ENCODE data around the gene RYR2.

The RYR2 gene

DNA sequence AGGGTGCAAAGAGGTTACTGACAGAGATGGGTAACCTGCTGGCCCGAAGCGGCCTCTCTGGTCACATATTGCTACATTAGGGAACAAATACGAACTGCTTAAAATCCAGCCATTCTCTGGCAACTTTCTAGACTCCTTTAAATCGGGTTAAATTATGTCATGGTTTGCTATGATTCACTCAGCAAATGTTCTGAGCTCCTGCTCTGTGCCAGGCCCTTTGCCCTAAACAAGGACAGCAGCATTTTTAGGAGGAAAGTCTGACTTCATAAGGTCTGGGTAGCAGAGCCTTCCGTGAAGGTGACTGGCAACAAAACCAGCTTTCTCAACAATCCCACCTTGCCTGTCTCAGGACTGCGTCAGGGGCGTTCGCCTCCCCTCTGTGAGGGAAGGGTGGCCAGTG lies 833.3 kb downstream of the RYR2 start:
- DNase-seq (ENCODE audit: low read depth) = peak; percentile 35
- TF ChIP-seq, protein P1, sequence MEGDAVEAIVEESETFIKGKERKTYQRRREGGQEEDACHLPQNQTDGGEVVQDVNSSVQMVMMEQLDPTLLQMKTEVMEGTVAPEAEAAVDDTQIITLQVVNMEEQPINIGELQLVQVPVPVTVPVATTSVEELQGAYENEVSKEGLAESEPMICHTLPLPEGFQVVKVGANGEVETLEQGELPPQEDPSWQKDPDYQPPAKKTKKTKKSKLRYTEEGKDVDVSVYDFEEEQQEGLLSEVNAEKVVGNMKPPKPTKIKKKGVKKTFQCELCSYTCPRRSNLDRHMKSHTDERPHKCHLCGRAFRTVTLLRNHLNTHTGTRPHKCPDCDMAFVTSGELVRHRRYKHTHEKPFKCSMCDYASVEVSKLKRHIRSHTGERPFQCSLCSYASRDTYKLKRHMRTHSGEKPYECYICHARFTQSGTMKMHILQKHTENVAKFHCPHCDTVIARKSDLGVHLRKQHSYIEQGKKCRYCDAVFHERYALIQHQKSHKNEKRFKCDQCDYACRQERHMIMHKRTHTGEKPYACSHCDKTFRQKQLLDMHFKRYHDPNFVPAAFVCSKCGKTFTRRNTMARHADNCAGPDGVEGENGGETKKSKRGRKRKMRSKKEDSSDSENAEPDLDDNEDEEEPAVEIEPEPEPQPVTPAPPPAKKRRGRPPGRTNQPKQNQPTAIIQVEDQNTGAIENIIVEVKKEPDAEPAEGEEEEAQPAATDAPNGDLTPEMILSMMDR (IDR thresholded peaks at IDR 0.05; ENCODE audit: insufficient read depth, low read depth, low read length, missing control alignments) = no peak
- no peak overlapping the region for H3K4me3 ChIP-seq (ENCODE audit: low read length)

DNA sequence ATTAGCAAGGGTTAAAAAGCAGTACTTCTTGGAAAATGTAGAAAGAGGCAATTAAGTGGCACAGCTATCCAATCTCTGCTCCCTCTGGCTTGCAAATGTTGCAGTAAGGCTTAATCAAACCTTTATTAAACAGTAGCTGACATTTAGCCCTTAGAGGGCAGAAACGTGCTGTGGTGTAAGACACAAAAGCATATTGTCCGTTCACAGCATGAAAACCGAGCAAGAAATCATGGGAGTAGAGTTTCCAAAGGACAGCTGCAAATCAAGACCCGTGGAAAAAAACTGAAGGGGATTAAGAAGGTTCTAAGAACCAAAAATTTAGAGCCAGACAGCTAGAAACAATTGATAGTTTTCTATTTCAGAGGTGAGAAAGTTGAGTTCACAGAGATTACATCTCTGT lies 835.6 kb downstream of the RYR2 start:
- TF ChIP-seq, protein P1 (IDR thresholded peaks at IDR 0.05; ENCODE audit: insufficient read depth, low read depth, low read length, missing control alignments) = no peak

DNA sequence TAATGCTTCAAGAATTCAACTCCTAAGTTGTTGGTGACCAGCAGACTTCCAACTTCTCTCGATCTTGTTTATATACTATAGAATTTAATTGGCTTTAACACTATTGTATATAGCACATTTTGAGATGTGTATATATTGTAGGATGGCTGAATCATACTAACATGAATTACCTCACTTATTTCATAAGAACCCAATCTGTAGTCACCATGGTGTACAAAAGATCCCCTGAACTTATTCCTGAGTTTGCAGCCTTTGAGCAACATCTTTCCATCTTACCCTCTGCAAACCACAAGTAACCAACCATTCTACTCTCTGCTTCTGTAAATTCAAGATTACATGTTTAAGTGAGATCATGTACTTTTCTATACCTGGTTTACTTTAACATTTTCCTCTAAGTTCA lies 836.4 kb downstream of the RYR2 start:
- peak; percentile 64 for DNase-seq (ENCODE audit: low read depth)
- H3K4me3 ChIP-seq (ENCODE audit: low read length) = no peak overlapping the region
- TF ChIP-seq, protein P1 (IDR thresholded peaks at IDR 0.05; ENCODE audit: insufficient read depth, low read depth, low read length, missing control alignments) = no peak

More for the DNA sequence above, 835.6 kb downstream of the RYR2 start:
- H3K4me3 ChIP-seq (ENCODE audit: low read length) = no peak overlapping the region
- DNase-seq (ENCODE audit: low read depth) = no peak

DNA sequence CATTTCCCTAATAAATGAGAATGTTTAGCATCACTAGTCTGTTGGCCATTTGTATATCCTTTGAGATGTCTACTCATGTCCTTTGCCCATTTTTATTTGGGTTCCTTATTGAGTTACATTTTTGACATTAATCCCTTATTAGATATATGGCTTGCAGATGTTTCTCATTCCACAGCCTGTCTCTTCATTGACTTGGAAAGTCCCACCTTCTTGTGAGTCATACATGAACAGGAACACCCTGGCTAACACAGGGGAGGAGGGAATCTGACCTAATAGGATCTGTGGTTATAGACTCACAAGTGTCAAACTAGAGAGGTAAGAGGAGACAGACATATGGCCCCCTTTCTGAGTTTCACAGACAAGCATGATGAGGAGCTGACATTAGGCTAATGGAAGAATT lies 837.2 kb downstream of the RYR2 start:
- TF ChIP-seq, protein P1 (IDR thresholded peaks at IDR 0.05; ENCODE audit: insufficient read depth, low read depth, low read length, missing control alignments) = no peak
- no peak overlapping the region for H3K4me3 ChIP-seq (ENCODE audit: low read length)
- DNase-seq (ENCODE audit: low read depth) = peak; percentile 94

Measured in epithelial cell of esophagus (primary cell).